HG03342 (cell line): ENCODE data around the gene CECR2.

ENCODE experiments used
- ATAC-seq: cut with Tn5 transposase; IDR thresholded peaks from one replicate; pipeline ENCODE4 v1.9.1; 2021; ENCODE audit warnings: mild to moderate bottlenecking, moderate library complexity; ENCODE audit not compliant: unreplicated experiment

CECR2 gene

DNA sequence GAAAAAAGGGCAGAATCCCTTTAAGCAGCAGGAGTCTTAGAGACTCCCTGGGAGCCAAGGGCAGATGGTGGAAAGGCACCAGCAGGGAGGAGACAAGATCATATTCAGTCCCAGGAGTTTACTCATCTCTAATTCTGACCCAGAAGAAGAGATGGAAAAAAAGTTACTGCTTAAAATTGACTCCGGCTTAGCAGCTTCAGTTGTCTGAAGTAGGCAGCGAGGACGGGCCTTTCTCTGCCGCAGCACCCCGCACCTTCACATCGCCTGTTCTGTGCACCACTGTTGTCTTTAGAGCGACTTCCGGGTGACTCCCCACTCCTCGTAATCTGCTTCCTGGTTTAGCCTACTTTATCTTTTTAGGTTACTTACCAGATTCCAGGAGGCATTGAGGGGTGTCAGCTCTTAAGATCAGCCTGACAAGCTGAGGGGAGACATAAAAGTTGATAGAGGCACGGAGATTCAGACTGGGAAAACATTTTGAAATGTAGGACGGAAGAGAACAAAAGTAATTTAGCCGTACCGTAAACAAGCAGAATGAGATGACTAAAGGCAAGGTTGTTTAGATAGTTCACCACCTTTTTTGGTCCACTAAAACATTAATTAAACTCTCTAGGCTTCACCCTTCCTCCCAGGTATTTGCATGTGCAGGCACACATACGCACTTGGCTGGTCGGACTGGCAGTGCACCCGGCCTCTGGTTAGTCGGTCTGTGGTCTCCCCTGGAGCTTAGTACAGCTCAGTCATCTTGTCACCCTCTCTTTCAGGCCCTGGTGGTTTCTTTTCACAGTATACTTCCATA is 74.3 kb downstream of the CECR2 start:
- ATAC-seq = no peak

DNA sequence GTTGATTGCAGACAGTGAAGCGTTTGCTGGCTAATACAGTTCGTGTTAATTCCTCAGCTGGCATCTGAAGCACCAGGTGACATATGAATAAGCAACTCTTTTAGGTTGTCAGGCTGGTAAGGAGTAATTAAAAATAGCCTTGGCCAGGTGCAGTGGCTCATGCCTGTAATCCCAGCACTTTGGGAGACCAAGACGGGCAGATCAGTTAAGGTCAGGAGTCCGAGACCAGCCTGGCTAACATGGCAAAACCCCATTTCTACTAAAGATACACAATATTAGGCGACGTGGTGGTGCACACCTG is 74.9 kb downstream of the CECR2 start:
- ATAC-seq = no peak

DNA sequence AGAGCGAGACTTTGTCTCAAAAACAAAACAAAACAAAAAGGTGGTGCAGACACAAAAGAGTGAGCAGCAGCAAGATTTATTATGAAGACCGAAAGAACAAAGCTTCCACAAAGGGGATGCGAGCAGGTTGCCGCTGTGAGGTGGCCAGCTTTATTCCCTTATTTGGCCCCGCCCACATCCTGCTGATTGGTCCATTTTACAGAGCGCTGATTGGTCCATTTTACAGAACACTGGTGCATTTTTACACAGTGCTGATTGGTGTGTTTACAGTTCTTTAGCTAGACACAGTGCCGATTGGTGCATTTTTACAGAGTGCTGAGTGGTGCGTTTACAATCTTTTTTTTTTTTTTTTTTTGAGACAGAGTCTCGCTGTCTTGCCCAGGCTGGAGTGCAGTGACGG is 77.4 kb downstream of the CECR2 start:
- no peak for ATAC-seq

DNA sequence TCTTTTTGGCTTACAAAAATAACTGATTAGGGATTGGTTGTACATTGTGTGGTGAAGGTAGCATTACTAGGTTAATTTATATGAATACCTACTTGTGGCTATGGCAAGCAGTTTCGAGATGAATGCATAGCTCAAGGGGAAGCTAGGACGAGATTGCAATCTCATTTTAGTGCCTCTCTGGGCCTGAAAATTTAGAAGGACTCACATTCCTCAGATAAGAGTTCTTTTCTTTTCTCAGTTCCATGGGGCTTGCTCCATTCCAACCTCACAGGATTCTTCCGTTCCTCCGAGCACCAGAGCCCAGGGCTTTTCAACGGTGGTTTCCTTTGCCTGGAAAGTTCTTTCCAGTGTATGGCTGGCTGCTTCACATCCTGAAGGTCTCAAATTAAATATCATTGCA is 82.1 kb downstream of the CECR2 start:
- ATAC-seq = no peak

DNA sequence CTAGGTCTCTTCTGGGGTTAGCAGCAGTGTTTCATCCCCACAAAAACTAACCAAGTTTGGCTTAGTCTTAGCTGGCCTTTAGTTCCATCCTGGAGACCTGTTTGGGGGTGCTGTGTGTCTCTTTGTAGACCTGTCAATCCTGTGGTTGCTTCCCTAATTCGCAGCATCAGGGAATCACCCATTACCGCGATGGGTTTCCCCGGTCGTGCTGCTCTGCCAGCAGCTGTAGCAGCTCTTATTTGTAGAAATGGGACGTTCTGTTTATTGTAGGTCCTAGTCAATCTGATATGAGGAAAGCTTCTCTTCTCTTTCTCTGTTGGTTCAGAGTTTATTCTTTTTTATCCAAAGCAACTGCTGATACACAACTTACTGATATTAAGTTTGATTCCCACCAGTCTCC is 91.6 kb downstream of the CECR2 start:
- ATAC-seq = no peak

DNA sequence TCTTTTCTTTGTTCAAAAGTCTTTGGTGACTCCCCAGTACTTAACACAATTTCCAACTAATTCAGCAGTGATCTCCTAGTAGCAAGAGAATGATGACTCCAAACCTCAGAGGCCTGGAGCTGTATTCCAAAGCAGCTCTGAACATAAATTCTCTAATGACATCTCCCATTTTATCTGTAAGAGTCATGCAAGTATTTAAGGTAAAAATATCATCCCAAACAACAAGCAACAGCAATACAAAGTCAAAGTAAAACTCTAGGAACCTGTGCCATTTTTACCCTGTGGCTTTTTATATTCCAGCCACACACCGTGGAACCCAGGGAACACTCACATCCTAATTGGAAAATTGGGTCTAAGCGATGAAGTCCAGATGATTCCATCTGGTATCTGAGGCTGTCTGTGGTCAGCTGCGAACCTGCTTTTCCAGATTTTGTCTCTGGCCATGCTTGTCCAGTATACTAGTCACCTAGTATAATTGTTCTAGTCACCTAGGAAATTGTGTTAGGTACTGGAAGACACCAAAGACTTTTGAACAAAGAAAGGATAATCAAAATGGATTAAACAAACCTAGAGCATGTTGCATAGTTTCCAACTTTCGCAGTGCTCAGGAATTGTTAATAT is 101.7 kb downstream of the CECR2 start:
- ATAC-seq = no peak

DNA sequence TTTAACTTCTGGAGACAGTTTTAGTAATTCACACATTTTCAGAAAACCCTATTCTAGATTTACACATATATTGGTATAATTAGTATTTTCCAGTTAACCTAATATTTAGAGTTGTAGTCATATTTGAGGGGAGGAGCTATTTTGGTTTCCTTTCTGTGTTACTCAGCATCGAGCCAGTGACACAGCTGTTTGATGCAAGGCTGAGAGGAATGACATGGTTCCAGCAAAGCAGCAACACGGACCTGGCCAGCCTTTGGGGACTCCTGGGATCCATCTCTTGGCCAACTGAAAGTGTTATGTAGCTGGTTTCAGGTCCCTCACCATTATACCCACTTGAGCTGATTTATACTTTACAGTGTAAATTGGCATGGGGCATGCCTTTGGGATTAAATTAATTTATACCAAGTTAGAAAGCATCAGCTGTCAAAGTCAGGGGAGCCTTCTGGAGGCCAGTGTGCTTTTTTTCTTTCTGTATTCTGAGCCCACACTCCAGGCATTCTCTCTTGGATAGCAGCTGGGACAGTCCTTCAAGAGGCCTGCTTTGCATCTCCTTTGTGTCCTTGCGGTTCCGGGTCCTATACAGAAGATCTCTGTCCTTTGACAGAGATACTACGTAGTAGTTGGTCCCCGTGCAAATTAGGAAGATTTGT is 102.8 kb downstream of the CECR2 start:
- no peak for ATAC-seq

DNA sequence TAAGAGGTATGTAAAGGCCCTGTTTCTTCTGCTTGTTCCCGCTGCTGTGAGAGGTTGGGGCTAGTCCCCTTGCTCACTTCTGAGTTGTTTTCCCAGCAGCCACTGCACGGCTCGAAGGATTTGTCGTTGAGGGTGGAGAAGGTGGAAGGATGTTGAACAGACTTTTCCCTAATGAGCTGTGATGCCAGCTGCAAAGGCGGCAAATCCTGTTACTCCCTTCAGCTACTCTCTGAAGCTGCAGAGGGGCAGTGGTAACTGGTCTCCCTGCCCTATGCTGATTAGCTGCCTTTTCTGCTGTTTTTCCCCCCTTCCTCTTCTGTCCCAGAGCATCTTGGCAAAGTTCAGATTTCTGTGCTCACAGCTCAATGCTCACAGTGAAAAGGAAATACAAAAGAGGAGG is 103.7 kb downstream of the CECR2 start:
- no peak for ATAC-seq

DNA sequence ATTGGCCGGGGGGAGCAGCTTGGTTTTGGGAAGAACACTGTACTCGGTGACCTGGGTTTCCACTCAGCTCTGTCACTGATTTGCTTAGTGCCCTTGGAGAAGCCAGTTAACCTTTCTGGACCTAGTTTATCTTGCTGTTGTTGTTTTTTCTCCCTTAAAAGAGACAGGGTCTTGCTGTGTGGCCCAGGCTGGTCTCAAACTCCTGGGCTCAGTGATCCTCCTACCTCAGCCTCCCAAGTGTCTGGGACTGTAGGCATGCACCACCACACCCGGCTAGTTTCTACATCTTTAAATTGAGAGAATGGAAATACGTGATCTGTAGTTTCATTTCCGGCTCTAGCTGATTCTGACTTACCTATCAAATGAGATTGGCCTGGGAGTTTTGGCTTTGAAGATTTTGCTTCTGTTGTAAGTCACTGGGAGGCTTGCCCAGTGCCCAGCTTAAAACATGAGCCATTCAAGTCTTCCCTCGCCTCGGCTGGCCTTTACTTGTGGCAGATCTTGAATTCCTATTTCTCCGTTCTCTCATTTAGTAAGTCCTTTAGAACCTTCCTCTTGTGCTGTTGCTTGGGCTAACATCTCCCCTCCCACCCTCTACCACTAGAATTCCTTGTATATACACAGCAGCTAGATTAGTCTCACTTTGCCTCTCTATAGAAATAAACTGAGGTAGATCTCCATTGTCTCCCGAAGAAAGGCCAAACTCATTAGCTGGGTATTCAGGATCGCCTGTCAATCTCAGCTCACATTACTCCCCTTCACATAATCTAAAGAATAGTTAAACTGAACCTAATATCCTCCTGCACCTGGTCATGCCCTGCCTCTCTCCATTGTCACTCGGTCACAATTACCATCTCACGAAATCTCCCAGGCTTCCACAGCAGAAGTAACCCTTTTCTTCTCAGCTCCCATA is 106.3 kb downstream of the CECR2 start:
- no peak for ATAC-seq

DNA sequence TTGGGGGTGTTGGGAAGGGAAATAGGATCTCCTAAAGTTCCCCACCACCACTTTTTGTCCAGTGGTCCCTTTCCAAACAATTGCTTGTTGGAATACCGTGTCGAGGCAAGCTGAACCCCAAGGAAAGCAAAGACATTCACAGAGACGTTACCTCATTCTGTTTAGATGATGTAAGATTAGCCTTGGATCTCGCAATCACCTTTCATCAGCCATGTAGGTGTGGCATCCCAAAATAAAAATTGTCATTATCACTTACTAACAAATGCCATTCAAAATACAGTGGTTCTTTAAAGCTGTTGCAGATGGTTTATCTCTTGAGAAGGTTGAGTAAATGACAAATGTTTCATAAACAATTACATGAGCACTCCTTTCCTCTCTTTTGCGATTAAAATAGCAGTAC is 107.6 kb downstream of the CECR2 start:
- no peak for ATAC-seq

DNA sequence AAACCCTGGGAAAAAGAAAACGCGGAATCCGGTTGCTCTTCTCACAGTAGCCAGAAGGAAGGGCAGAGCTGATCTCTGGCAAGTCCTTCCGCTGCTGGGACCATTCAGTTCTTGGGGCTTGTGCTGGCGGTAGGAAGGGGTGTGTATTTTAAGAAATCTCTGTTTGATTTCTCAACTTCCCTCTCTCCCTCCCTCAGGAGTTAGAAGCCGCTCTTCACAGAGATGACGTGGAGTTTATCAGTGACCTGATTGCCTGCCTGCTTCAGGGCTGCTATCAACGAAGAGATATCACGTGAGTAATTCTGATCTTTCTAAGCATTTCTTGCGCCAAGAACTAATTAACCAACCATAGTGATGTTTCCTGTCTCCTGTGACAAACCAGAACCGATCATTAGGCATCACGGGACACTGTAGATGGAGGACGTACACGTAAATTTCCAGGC is 108.2 kb downstream of the CECR2 start:
- no peak for ATAC-seq

DNA sequence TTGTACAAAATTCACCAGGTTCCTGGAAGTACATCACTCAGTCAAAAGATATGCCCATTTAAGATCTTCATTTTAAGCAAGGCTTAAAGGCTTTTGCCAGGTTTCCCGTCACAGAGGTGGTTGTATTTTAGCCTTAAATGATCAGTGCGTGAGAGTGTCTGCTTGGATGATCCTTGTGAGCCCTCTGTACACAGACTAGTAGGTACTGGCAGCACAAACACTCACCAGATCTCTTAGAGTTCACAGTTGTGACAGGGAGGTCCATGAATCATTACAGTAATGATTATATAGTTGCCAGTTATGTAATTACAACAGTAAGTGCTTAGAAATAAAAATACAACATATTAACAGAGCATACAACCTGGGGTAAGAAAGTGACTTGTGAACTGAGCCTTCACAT is 109.9 kb downstream of the CECR2 start:
- no peak for ATAC-seq

DNA sequence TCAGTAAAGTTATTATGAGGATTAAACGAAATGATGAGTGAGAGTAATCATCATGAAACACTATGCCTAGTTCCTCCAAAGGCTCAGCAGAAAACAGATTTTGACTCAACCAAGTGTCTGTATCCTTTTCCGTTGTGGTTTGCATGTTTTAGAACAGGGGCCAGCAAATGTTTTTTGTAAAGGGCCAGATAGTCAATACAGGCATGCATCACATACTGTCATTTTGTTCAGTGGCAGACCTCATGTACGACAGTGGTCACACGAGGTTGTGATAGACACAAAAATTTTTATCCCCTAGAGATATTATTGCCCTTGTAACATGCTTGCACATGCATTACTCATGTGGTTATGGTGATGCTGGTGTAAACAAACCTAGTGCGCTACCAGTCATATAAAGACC is 112.2 kb downstream of the CECR2 start:
- no peak for ATAC-seq

DNA sequence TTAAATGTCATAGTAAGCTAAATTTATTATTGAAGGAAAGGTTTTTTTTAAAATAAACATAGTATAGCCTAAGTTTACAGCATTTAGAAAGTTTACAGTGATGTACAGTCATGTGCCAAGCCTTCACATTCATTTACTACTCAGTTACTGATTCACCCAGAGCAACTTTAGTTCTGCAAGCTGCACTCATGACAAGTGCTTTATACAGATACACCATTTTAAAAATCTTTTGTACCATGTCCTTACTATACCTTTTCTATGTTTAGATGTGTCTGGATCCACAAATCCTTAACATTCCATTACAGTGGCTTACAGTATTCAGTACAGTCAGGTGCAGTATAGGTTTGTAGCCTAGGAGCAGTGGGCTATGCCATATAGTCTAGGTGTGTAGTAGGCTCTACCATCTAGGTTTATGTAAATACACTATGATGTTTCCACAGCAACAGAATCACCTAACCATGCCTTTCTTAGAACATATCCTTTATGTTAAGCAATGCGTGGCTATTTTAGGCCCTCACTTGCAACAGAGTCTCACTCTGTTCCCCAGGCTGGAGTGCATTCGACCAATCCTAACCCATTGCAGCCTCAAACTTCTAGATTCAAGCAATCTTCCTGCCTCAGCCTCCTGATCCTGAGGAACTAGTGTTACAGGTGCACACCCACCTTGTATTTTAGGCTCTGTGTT is 114.6 kb downstream of the CECR2 start:
- peak; percentile 46 for ATAC-seq

DNA sequence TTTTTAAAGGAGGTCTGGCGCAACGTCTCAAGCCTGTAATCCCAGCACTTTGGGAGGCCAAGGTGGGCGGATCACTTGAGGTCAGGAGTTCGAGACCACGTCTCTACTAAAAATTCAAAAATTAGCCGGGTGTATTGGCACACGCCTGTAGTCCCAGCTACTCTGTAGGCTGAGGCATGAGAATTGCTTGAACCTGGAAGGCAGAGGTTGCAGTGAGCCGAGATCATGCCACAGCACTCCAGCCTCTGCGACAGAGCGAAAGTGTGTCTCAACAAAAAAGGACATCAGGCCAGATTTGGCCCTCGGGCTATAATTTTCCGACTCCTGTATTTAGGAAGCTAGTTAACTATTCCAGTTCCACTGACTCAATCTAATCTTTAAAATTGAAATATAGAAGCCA is 115.3 kb downstream of the CECR2 start:
- no peak for ATAC-seq

DNA sequence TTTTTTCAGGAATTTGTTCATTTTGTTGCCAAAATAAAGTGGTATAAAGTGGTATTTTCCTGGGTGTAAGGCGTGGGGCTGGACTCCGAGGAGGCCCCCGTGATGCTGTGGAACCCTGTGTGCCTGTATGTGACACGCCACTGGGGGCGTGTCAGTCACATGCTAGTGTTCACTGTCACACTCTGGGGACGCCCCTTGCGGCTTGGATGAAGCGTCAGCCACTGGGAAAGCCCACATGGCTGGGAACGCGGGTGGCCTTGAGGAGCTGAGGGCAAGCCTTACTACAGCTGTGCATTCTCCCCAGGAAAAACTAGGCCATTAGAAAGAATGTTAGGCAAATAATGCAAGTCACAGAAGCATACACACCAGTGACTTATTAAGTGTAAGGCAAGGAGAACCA is 117.1 kb downstream of the CECR2 start:
- no peak for ATAC-seq

DNA sequence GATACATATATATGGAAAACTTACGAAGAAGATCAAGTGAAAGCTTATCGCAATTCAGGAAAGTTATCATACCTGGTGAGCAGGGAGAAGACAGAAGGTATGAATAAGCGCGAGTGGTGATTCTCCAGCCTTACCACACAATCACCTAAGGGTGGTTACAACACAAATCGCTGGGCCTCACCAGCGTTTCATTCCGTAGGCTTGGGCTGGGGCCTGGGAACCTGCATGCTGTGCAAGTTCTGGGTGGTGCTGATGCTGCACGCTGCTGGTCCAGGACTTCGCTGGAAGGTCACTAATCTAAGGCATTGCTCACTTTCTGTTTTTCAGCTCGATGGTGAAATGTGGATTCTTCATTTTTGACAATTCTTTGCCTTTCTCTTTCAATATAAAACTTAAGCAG is 117.5 kb downstream of the CECR2 start:
- ATAC-seq = no peak

DNA sequence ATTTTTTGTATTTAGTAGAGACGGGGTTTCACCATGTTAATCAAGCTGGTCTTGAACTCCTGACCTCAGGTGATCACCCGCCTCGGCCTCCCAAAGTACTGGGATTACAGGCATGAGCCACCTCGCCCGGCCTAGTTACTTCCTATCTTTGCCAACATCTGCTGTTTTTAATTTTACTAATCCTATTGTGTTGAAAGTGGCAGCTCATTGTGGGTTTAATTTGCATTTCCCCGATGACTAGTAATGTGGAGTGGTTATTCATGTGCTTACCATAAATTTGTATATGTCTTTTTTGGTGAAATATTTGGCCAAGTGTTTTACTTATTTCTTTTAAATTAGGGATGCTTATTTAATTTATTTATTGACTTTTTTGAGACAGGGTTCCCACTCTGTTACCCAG is 119.8 kb downstream of the CECR2 start:
- no peak for ATAC-seq

DNA sequence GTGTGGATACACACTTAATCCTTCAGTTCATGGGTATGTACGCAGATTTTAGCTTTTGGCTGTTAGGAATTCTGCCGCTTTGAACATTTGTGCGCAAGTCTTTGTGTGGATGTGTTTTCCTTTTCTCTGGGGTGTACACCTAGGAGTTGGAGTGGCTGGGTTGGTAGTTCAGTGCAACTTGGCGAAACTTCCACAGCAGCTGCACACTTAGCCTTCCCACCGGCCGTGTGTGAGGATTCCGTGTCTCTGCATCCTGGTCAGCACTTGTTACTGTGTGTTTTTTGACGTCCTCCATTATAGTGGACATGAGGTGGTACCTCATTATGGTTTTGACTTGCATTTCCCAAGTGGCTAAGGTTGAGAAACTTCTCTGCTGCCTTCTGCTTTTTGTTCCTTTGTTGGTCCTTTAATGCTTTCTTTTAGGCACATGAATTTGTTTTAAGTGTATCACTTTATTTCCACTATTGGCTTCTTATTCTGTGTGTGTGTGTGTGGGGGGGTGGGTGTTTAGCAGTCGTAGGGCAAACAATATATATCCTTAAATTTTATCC is 121.9 kb downstream of the CECR2 start:
- ATAC-seq = no peak

DNA sequence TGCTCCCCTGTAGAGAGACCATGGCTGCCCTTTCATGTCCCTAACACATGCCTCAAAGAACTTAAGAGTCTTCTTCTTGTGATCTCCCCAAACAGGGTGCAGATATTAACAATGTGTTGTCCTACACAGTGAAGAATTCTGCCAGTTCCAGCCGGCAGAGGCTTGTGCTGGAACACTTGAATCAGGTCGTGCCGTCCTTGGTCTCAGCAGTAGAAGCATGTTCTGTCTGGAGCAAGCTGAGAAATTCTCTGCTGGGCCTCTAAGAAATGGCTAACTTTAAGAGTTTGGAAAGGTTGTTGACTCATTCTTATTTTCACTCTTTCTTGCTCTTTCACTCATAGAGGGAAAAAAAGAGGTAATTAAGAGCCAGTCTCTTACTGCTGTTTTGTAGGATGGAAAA is 123.0 kb downstream of the CECR2 start:
- ATAC-seq = no peak
